Measurements from ENCODE around the gene DMKN.

DNA sequence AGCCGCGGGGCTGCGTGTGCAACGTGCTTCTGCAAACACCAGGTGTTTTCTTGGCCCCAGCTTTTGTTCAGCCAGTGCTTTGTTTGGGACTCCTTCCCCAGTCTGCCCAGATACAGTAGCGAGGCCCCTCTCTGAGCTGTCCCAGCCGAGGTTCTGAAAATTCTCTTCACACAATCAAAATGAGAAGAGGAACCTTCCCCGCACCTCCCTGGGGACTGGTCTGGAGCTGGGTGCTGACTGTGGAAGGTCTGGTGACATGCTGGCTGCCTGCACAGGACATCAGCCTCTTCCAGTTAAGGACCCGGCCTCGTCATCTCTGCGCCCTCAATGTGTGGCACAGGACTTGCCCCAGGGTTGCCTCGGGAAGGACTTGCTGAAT lies 45.8 kb upstream of the DMKN start:
- TF ChIP-seq, protein P1, sequence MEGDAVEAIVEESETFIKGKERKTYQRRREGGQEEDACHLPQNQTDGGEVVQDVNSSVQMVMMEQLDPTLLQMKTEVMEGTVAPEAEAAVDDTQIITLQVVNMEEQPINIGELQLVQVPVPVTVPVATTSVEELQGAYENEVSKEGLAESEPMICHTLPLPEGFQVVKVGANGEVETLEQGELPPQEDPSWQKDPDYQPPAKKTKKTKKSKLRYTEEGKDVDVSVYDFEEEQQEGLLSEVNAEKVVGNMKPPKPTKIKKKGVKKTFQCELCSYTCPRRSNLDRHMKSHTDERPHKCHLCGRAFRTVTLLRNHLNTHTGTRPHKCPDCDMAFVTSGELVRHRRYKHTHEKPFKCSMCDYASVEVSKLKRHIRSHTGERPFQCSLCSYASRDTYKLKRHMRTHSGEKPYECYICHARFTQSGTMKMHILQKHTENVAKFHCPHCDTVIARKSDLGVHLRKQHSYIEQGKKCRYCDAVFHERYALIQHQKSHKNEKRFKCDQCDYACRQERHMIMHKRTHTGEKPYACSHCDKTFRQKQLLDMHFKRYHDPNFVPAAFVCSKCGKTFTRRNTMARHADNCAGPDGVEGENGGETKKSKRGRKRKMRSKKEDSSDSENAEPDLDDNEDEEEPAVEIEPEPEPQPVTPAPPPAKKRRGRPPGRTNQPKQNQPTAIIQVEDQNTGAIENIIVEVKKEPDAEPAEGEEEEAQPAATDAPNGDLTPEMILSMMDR (IDR thresholded peaks at IDR 0.05) = no peak
- TF ChIP-seq POLR2A (IDR thresholded peaks at IDR 0.05) (no peak), POLR2AphosphoS5 (IDR thresholded peaks at IDR 0.05) (no peak)
